ENCODE measurements around the gene IQSEC3.
"Not testable (repeated sequence)": the region's sequence is repeated elsewhere in the genome, so short reads cannot be mapped to it uniquely, and the experiment has no call there.

IQSEC3 gene

DNA sequence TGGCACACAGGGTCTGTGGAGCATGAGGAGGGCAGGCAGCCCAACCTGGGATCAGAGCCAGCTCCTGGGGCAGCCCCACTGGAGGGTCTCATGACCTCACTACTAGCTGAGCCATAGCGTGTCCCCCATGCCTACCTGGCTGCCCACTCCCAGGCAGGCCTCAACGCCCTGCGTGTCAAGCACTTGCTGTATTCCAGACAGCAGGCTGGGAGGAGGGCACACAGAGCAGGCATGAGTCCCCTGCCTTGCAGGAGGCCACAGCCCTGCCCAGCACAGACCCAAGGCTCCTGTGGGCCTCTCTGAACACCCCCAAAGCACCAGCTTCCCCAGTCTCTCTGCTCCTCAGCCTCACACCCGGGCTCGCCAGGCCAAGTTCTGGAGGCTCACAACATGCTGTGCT, 64.0 kb downstream of the IQSEC3 start:
- H3K4me3 ChIP-seq (ENCODE audit: low read length) = no peak overlapping the region

DNA sequence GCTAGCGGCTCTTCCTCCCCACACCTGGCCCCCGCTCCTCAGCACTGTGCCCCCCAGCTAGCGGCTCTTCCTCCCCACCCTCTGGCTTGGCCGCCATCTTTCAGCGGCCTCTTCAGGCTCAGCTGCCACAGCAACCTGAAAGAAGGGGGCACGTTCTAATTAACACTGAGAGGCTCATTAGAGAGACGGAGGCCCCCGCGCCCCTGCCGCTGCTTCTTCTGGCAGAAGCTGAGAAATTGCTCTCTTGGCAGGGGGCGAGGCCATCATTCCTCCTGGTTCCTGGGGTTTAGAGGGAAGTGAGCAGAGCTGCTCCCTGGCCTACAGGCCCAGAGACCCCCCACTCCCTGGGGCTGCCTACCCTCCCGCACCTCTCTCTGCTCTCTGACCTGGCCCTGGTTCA, 64.4 kb downstream of the IQSEC3 start:
- Histone ChIP-seq H3K27me3 (ENCODE audit: low read depth, low read length) (no peaks in the 10 kb centered on the region), H3K9me3 (ENCODE audit: insufficient read depth, low read length) (no peaks in the 10 kb centered on the region), H3K4me3 (ENCODE audit: low read length) (no peak overlapping the region), H3K9ac (ENCODE audit: low read length) (no peak overlapping the region), H4K20me1 (ENCODE audit: insufficient read depth, low read length) (no peaks in the 10 kb centered on the region), H3K4me2 (ENCODE audit: low read length) (no peak overlapping the region), H3K27ac (ENCODE audit: low read length) (no peak overlapping the region), H3K36me3 (replicated peaks; ENCODE audit: low read depth, low read length) (no peaks in the 10 kb centered on the region), H3K4me1 (ENCODE audit: low read length) (peaks cover 14% of the 10 kb centered on the region), H3K79me2 (ENCODE audit: low read length) (no peaks in the 10 kb centered on the region), H2AFZ (ENCODE audit: low read depth, low read length) (no peak overlapping the region)
- TF ChIP-seq, protein P1, sequence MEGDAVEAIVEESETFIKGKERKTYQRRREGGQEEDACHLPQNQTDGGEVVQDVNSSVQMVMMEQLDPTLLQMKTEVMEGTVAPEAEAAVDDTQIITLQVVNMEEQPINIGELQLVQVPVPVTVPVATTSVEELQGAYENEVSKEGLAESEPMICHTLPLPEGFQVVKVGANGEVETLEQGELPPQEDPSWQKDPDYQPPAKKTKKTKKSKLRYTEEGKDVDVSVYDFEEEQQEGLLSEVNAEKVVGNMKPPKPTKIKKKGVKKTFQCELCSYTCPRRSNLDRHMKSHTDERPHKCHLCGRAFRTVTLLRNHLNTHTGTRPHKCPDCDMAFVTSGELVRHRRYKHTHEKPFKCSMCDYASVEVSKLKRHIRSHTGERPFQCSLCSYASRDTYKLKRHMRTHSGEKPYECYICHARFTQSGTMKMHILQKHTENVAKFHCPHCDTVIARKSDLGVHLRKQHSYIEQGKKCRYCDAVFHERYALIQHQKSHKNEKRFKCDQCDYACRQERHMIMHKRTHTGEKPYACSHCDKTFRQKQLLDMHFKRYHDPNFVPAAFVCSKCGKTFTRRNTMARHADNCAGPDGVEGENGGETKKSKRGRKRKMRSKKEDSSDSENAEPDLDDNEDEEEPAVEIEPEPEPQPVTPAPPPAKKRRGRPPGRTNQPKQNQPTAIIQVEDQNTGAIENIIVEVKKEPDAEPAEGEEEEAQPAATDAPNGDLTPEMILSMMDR (IDR thresholded peaks at IDR 0.05; ENCODE audit: low read depth, low read length) = no peak
- TF ChIP-seq EZH2phosphoT487 (IDR thresholded peaks at IDR 0.05; ENCODE audit: low read depth) = no peak

More for the DNA sequence above, 64.0 kb downstream of the IQSEC3 start:
- Histone ChIP-seq H3K27me3 (ENCODE audit: low read depth, low read length) (no peaks in the 10 kb centered on the region), H3K27ac (ENCODE audit: low read length) (no peak overlapping the region), H2AFZ (ENCODE audit: low read depth, low read length) (no peak overlapping the region), H3K4me2 (ENCODE audit: low read length) (no peak overlapping the region), H3K79me2 (ENCODE audit: low read length) (no peaks in the 10 kb centered on the region), H3K36me3 (replicated peaks; ENCODE audit: low read depth, low read length) (no peaks in the 10 kb centered on the region), H3K9me3 (ENCODE audit: insufficient read depth, low read length) (no peaks in the 10 kb centered on the region), H4K20me1 (ENCODE audit: insufficient read depth, low read length) (no peaks in the 10 kb centered on the region), H3K4me1 (ENCODE audit: low read length) (peaks cover 14% of the 10 kb centered on the region), H3K9ac (ENCODE audit: low read length) (no peak overlapping the region)
- TF ChIP-seq, protein P1 (IDR thresholded peaks at IDR 0.05; ENCODE audit: low read depth, low read length) = no peak
- no peak for TF ChIP-seq EZH2phosphoT487 (IDR thresholded peaks at IDR 0.05; ENCODE audit: low read depth)

DNA sequence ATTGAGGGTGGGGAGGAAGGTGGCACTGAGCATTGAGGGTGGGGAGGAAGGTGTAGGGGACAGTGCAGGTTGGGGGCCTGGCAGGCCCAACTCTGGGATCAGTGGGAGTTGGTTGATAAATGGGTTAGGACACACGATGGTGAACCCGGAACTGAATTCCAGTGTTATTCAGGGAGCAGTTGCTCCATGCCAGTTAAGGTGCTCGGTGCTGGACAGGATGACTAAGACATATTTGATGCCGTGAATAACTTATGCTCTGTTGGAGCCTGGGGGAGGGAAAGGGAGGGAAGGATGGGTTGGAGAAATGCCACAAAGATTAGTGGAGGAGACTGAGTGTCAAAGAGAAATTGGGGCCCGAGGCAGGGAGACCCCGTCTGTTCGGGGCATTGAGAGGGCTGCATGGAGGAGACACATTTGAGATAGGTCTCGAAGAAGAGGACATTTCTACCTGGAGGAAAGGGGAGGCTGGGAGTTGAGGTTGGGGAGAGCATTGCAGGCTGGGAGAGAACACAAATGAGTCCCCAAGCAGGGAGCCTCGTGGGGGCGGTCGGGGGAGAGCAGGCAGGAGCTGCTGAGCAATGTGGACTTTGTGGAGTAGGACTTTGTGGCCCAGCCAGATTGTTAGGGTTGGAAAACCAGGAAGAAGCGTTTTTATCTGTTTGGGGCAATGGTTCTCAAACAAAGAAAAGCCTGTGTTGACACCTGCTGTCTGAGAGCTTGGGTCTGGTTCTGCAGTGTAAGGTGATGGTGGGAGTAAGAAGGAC, 65.3 kb downstream of the IQSEC3 start:
- Histone ChIP-seq H3K27ac (ENCODE audit: low read length) (no peak overlapping the region), H3K4me2 (ENCODE audit: low read length) (no peak overlapping the region), H3K36me3 (replicated peaks; ENCODE audit: low read depth, low read length) (no peaks in the 10 kb centered on the region), H3K4me3 (ENCODE audit: low read length) (no peak overlapping the region), H2AFZ (ENCODE audit: low read depth, low read length) (no peak overlapping the region), H3K27me3 (ENCODE audit: low read depth, low read length) (no peaks in the 10 kb centered on the region), H3K79me2 (ENCODE audit: low read length) (no peaks in the 10 kb centered on the region), H3K4me1 (ENCODE audit: low read length) (peaks cover 14% of the 10 kb centered on the region), H4K20me1 (ENCODE audit: insufficient read depth, low read length) (no peaks in the 10 kb centered on the region), H3K9ac (ENCODE audit: low read length) (no peak overlapping the region), H3K9me3 (ENCODE audit: insufficient read depth, low read length) (no peaks in the 10 kb centered on the region)
- TF ChIP-seq EZH2phosphoT487 (IDR thresholded peaks at IDR 0.05; ENCODE audit: low read depth) = no peak
- TF ChIP-seq, protein P1 (IDR thresholded peaks at IDR 0.05; ENCODE audit: low read depth, low read length) = no peak

DNA sequence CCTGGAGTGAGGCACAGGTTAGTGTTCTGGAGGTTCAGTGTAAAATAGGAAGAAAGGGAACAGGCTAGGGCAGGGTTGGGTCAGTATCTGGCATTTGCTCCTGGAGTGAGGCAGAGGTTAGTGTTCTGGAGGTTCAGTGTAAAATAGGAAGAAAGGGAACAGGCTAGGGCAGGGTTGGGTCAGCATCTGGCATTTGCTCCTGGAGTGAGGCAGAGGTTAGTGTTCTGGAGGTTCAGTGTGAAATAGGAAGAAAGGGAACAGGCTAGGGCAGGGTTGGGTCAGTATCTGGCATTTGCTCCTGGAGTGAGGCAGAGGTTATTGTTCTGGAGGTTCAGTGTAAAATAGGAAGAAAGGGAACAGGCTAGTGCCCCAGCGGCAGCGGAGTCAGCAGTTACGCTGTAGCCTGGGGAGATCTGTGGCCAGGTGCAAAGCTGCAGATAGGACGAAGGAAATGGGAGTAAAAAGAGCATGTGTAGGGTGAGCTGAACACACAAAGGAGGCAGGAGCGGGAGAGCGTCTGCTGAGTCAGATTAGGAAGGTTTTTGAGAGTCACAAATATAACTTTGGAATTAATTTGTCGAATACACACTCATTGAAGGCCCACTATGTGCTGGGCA, 67.2 kb downstream of the IQSEC3 start:
- H2AFZ ChIP-seq (ENCODE audit: low read depth, low read length); H3K4me1 ChIP-seq (ENCODE audit: low read length); H3K9ac ChIP-seq (ENCODE audit: low read length); H3K27ac ChIP-seq (ENCODE audit: low read length); H3K79me2 ChIP-seq (ENCODE audit: low read length); H3K4me2 ChIP-seq (ENCODE audit: low read length); H3K27me3 ChIP-seq (ENCODE audit: low read depth, low read length); H3K9me3 ChIP-seq (ENCODE audit: insufficient read depth, low read length); H4K20me1 ChIP-seq (ENCODE audit: insufficient read depth, low read length); H3K36me3 ChIP-seq (replicated peaks; ENCODE audit: low read depth, low read length); H3K4me3 ChIP-seq (ENCODE audit: low read length): not testable (repeated sequence)

Data from OCI-LY3 (cell line).